ENCODE data around the gene GABRA6.

Gene GABRA6

GRCh38 chr5:161707382-161707781, 21.9 kb downstream of the GABRA6 start:
- no peak overlapping the region for H3K4me3 ChIP-seq (ENCODE audit: low read depth, low read length)
- TF ChIP-seq CTCF (IDR thresholded peaks at IDR 0.05; ENCODE audit: borderline replicate concordance, insufficient read depth, low read depth, low read length), result no peak

GRCh38 chr5:161709239-161709638, 23.7 kb downstream of the GABRA6 start:
- no peak for TF ChIP-seq CTCF (IDR thresholded peaks at IDR 0.05; ENCODE audit: borderline replicate concordance, insufficient read depth, low read depth, low read length)
- no peak overlapping the region for H3K4me3 ChIP-seq (ENCODE audit: low read depth, low read length)

GRCh38 chr5:161713042-161713441, 27.5 kb downstream of the GABRA6 start:
- no peak for TF ChIP-seq CTCF (IDR thresholded peaks at IDR 0.05; ENCODE audit: borderline replicate concordance, insufficient read depth, low read depth, low read length)
- H3K4me3 ChIP-seq (ENCODE audit: low read depth, low read length), result no peak overlapping the region

DNA sequence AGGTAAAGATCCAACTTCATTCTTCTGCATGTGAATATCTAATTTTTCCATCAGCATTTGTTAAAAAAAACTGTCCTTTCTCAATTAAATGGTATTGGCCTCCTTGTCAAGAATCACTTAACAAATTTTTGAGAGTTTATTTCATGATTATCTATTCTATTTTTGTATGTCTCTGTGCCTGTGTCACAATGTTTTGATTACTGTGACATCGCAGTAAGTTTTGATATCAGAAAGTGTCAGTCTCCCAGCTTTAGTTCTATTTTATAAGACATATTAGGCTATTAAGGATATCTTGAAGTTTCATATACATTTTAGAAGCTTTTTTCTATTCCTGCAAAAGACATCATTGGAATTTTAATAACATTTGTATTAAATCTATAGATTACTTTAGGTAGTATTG, 33.6 kb downstream of the GABRA6 start:
- TF ChIP-seq CTCF (IDR thresholded peaks at IDR 0.05; ENCODE audit: borderline replicate concordance, insufficient read depth, low read depth, low read length), result no peak

GRCh38 chr5:161720460-161720859, 34.9 kb downstream of the GABRA6 start:
- no peak overlapping the region for H3K4me3 ChIP-seq (ENCODE audit: low read depth, low read length)
- TF ChIP-seq CTCF (IDR thresholded peaks at IDR 0.05; ENCODE audit: borderline replicate concordance, insufficient read depth, low read depth, low read length), result no peak

More for the DNA sequence above, 33.6 kb downstream of the GABRA6 start:
- no peak overlapping the region for H3K4me3 ChIP-seq (ENCODE audit: low read depth, low read length)

- TF ChIP-seq CTCF (IDR thresholded peaks at IDR 0.05; ENCODE audit: borderline replicate concordance, insufficient read depth, low read depth, low read length), result no peak
- no peak overlapping the region for H3K4me3 ChIP-seq (ENCODE audit: low read depth, low read length)
These were observed 49.2 kb downstream of the GABRA6 start for GRCh38 chr5:161734741-161735140.

DNA sequence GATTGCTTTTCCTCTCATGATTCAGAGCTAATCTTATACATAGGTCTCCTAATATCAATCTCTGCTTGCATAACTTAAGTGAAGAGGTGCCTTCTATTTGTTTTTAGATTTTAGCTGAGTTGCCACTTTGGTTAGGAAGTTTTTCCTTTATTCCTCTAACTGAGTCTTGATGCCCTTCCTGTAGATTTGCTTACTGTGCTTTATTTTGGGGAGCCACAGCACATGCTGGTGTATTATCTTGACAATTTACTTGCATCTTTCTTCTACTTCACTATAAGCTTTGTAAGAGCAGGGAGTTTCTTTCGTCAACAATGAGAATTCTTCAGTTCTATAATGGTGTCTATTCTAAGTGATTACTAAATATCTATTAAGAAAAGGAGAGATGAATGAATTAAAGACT, 54.9 kb downstream of the GABRA6 start:
- no peak overlapping the region for H3K4me3 ChIP-seq (ENCODE audit: low read depth, low read length)
- TF ChIP-seq CTCF (IDR thresholded peaks at IDR 0.05; ENCODE audit: borderline replicate concordance, insufficient read depth, low read depth, low read length), result no peak

All from GM12875 (cell line).